Dedifferentiated amniotic fluid mesenchymal stem cell (primary cell): Measurements from ENCODE around the gene PACSIN2.
A peak's percentile ranks its signal among the peaks of the same experiment; 100 is the strongest.
"Not testable (repeated sequence)": the region's sequence is repeated elsewhere in the genome, so short reads cannot be mapped to it uniquely, and the experiment has no call there.

Experiments
- DNase-seq: peaks from one replicate; pipeline ENCODE4 v3.0.0-alpha.2; 2016; ENCODE audit errors: extremely low spot score

Gene PACSIN2

DNA sequence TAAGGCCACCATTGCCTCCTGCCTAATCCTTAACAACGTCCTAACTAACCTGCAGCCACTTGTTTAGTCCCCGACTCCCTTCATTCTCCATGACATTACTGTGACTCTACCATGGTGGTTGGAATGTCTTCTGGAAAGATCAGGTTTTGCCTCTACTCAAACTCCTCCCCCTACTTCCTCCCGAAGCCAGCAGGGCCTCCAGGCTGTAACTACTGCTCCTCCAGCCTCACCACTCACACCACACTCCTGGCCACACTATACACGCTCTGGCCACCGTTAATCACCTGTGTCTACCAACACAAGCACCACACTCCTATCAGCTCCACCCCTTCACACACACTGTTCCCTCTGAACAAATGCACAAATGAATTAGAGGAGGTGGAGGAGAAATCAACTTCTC is 69.2 kb downstream of the PACSIN2 start:
- no peak for DNase-seq

DNA sequence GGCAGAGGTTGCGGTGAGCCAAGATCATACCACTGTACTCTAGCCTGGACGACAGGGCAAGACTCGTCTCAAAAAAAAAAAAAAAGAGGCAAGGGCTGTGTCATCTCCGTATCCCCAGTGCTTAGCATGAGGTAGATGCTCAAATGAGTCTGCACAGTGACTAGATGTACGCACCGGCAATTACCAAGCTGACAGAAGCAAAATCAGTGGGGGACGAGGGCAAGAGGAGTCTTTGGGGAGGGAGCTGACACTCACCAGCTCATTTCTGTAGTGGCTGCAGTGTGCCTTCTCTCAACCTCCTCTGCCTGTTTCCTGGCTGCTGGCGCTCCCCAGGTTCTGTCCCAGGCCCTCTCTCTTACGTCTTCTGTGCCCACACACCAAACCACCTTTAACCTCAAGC is 69.9 kb downstream of the PACSIN2 start:
- DNase-seq: no peak

DNA sequence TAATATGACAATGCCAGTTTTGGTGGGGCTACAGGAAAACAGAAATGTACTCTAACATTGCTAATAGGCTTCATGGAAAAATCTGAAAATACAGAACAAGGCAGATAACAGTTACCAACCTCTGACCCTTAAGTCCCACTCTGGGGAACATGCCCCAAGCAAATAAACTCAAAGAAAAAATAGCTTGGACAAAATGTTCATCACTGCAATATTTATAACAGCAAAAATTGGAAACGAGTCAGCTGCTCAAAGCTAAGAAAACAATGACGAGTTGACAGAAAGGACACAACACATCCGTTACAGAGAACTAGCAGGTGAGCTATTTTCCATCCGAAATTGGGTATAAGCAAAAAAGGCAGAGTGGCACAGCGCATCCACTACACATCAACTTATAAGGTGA is 70.5 kb downstream of the PACSIN2 start:
- DNase-seq: no peak

DNA sequence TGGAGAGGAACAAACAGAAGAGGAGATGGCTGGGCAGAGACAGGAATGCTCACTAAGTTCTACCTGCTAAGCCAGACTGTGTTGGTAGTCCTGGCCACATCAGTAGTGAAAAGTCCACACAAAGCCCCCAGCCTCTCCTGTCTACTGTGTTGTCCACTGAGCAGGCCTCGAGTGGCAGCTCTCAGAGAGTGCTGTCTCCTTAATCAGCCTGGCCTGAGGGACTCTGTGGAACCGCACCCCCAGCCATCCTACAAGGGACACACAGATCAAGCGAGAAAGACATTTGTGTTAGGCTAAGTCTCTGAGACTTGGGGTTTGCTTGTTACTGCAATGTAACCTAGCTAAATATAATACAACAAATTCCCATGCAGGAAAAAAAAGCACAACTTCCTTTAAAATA is 71.0 kb downstream of the PACSIN2 start:
- DNase-seq: no peak

DNA sequence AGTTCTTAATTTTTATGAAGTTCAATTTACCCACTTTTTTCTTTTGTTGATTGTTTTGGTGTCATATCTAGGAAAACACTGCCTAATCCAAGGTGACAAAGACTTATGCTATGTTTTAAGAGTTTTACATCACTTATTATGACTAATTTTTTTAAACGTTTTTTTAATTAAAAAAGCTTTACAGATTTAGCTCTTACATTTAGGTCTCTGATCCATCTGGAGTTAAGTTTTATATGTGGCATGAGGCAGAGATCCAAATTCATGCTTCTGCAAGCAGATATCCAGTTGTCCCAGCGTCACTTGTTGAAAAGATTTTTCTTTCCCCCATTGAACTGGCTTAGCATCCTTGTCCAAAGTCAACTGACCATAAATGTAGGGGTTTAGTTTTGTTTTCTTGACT is 72.6 kb downstream of the PACSIN2 start:
- DNase-seq: no peak

DNA sequence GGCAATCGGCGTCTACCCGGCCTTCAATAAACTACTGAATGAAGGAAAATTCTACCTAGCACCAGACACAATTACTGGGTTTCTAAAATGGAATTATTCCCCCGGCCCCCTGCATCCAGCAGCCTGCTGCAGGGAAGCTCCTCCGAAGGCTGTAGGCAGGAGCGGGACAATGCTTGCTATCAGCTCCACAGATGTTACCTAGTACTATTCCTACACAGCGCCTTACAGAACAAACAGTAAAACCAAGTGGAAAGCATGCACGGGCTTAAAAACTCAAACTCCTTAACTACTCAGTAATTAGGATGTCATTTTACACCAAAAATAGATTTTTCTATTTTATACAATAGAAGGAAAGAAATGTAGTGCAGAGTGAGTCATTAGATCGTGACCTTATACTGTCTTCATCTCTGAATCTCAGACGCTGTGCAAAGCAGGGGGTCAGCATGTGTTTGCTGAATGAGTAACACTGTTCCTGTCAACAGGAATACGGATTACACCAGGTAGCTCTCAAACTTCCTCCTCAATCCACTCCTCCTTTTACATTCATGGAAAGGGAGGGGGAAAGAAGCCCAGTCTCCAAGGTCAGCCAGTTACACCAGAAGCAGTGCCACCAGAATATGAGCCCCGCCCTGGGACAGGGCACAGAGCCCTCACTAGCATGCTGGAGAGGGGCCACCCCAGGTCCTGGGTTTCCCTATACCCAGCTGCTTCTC is 74.9 kb downstream of the PACSIN2 start:
- DNase-seq: no peak

DNA sequence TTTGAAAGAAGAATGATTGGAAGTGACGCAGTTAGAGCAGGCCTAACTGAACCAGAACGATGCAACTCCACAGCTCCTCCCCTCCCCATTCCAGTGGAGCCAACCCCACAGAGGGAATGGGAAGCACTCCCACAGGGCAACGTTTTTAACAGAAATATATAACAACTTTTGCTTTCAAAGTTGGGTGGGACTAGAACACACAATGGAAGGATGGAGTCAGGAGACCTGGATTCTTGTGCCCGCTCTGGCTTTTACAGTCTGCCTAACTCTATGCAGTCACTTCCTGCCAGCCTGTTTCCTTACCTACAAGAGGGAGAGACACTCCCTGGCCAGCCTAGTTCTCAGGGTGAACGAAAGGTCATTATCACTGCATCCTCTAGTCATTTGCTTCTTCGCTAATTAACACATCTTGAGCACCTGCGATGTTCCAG is 75.5 kb downstream of the PACSIN2 start:
- no peak for DNase-seq

DNA sequence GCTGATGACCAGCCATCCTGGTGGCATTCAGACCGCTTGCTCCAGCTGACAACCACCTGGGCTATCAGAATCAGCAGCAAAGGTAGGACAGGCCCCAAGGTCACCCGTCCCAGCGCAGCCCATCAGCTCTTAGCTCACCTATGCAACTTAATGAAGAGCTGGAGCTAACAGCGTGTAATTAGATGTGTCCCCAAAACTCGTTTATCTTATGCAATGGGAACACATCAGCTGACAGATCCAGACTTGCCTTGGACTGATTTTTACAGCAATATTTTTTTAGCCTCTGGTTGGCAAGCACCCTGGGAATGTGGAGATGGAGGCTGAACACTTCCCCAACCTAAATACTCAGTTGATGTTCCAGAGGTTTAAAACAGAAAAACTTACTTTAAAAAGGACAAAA is 76.0 kb downstream of the PACSIN2 start:
- DNase-seq: no peak

DNA sequence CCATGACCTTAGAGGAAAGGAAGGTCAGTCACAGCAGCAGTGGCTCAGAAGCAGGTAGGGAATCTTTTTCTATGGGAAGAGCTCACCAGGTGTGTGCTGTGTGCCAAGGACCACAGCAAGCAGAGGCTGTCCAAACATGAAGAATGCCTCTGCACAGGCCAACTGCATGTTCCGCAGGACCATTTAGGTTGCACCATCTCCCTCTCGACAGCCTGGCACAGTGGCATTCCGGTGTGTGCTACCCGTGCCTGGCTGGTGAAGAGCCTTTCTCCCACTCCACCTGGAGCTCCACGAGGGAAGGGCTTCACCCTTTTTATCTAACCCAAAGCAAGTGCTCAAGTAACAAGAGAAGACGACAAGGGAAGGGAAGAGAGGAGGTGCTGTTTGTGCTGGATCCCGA is 76.5 kb downstream of the PACSIN2 start:
- no peak for DNase-seq

DNA sequence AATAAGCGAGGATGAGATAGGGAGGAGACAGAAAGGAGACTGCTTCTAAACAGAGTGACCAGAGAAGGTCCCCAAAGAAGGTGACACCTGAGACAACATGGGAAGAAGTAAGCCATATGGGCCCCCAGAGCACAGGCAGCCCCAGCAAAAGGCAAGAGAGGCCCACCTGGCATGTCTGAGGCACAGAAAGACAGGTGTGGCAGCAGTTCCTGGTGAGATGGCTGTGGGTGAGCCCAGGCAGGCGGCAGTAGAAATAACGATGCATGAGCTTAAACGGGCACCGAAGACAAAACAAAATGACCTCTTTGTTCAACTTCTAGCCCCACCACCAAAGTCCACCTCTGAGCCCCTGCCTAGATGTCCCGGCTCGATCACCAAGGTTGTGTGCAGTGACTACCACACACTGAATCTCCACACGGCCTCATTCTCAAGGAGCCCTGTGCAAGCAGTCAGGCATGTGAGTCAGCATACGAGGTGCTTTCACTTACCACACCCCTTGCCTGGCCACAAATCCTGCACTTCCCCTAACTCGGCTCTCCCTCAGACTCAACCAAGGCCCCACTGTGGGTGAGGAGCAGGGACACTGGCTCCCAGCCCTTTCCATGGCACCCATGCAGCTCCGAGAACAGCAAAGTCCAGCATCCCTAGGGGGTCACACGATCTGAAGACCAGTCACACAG is 77.6 kb downstream of the PACSIN2 start:
- peak; percentile 66 for DNase-seq

DNA sequence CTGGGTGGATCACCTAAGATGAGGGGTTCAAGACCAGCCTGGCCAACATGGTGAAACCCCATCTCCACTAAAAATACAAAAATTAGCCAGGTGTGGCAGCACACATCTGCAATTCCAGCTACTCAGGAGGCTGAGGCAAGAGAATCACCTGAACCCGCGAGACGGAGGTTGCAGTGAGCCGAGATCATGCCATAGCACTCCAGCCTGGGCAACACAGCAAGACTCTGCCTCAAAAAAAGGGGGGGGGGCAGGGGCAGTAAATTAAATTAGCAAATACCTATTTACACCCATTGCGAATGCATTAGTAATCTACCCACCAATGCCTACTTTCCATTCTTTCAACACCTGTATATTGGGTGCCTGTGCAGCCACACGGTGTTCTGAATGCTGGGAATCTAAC is 78.3 kb downstream of the PACSIN2 start:
- not testable (repeated sequence) for DNase-seq

DNA sequence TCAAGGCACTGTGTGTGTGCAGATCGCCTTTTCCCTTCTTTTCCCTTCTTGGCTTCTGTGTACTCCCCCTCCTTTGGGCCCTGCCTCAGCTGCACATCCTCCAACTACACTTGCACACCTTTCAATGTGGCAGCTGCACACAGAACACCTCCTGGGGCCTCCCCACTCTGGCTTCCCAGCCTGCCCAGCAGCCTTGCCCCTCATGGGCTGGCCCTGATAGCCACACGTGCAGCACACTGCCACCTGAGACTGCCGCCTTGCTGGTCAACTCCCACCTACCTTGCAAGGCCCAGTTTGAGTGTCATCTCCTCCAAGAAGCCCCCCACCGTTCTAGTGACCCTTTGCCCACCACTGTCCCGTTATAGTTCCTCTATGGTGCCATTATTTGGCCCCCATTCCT is 80.6 kb downstream of the PACSIN2 start:
- no peak for DNase-seq

DNA sequence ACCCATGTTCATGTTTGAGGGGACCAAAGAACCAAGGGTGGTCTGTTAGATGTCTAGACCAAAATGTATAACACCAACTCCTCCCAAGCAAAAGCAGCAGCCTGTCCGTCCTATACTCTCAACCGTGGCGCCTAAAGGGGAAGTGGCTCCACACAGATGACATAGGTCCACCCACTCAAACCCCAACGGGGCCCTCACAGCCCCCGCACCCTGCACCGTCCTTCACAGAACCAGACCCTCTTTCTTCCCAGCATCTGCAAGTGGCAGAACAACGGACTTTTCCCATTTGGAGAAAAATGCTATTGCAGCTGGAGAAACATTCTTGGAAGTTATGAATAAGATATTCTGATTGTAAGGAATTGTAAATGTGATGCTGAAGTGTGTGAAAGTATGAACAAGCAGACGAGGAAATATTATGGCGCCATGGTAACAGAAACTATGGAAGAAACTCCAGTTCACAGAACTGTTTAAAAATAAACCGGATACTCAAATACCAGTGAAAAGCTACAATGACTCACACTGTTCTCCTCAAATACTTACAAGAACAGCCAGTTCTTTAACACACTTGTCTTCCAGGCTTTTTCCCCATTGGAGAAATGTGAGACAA is 81.4 kb downstream of the PACSIN2 start:
- peak; percentile 97 for DNase-seq

DNA sequence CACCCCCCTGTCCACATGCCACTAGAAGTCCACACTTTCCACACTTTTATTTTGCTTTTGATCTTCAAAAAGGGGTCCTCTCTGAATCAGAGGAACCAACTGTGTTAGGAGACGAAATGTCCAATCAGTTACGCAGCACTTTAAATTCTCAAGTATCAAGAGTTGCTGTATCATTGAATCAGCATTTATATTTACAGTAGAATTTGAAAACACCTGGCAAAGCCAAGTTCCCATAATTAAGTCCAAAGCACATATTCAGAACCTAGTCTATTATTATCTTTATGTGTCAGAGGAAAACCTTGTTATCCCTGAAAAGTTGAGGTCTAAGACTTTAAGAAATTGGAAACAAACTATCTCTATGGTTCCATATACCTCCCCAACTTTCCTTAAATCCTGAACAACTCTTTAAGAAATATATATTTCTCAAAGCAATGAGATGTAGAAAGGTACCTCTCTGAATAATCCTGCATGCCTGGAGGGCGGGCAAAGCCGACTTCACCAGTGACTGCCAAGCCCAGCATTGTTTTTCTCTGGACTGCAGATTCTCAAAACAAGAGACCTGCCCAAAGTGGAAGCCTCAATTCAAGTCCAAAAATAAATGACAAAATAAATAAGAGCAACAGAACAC is 82.0 kb downstream of the PACSIN2 start:
- DNase-seq: no peak

DNA sequence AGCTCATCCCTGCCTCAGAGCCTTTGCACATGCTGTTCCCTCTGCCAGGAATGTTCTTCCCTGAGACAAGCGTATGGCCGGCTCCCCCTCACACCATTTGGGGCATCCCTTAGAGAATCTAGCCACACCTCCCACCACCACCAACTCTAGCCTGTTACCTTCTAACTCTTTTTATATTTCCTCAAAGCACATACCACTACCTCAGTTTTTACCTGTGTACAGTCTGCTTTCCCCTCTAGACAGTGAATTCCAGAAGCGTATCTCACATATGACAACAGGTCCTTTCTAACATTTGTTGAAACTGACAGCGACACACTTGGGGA is 82.8 kb downstream of the PACSIN2 start:
- no peak for DNase-seq

DNA sequence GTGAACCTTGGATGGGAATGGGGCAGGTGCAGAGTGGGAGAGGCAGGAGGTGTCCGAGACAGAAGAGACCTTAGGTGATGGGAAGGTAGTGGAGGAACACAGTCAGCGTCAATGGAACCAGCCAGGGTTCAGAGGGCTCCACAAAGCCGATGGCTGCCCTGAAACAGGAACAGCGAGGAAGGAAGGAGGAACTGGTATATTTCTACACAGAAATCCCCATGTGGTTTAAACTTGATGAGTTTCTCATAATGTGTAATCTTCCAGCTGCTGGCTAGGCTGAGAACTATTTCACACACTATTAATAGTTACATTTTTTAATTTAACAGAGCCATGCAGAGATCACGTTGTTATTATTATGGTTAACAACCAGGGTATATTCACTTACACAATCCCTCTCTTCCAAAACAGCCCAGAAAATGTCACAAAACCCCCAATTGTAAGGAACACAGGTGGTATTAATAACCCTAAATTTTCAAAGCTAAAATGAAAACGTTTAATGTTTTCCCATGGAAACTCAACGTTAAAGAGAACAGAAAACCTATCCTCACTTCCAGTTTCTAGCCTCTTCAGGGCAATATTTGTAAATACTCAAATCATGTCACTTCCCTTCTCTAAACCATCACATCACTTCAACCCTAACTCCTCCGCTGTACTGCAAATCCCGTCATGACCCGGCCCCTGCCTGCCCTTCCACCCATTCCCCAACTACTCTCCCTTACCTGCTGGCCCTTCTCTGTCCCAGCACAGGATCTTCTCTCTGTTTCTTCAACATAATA is 83.3 kb downstream of the PACSIN2 start:
- DNase-seq: no peak

DNA sequence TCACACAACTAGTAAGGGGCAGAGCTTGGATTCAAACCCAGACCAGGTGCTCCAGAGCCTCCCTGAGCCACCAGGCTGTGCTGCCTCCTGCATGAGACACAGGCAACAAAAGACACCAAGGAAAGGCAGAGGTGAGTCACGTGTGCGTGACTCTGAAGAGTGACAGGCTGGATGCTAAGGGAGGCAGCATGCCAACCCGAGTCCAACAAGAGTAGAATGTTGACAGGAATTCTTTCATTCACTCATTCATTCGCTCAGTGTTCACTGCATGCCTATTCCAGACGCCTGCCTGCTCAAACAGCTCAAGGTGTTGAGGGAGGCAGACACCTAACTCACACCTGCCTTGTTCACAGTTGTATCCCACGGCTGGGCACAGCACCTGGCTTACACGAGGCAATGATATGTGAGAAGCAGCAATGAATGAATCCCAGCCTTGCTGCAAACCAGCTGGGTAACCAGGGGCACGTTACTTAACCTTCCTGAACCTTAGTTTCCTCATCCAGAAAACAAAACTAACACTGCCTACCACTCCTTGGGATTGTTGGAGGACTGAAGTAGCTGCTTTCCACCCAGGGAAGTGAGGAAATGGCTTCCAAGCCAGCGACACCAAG is 84.0 kb downstream of the PACSIN2 start:
- DNase-seq: no peak

DNA sequence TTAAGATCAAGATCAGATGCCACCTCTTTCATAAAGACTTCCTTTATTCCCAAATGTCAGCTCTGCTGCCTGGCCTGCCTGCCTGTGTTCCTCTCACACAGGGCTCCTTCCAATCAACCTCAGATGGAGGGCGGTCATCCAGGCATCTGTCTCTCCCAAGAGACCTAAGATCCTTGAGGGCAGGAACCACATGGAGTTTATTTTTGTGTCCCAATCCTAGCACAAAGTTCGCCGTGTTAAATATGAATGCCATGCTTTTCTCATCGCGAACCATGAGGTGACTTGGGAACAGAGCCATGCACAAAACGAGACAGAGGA is 85.2 kb downstream of the PACSIN2 start:
- DNase-seq: no peak

DNA sequence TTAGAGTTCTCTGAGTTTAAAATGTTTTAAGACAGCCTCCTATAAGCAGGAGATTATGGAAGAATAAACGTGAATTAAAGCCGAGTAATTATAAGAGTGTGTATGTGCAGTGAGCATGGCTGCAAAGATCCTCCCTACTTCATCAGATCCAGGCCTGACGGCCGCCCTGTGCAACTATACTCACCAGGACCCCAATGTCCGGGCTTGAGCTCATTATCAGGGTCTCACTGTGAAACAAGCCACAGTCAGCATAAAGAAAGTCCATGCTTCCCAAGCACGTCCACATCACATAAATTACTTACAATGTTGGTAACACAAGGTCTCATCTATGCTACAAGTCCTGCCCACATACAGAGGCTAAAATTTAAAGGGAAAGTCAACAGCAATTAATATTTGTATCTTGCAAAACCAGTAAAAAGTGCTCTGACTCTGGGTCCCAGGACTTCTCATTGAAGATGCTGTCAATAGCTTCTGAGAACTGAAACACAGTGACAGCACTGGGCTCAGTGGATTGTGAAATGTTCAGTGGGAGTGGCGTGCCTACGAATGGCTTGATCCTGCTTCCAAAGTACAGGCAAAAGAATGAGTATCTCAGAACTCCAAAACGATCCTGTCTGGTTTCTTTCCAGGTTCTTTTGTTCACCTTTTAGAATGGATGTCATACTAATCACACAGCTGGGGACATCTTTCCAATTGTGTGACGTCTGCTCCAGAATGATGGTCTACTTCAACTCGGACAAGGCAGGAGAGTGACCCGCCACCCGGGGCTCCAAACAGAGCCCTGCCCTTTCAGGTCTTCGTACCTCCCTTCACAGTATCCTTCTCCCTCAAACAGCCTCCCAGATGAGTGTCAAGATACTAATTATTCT is 85.7 kb downstream of the PACSIN2 start:
- DNase-seq: no peak

DNA sequence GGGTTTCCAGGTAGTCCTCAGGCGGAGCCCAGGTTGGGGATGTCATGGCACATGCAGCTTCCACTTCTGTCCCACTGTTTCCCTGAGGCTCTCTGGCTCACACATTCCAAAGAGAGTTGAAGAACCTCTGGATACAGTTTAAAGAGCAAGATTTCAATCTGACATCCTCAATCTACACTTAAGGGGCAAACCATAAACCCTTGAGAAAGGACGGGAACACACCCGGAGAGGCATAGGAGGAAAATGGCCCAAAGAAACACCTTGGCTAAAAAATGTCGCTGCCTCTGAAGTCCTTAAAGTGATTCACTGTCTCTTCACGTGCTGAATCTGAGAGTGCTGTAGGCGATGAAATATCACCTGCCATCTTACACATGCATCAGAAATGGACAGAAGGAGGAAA is 87.0 kb downstream of the PACSIN2 start:
- DNase-seq: no peak

DNA sequence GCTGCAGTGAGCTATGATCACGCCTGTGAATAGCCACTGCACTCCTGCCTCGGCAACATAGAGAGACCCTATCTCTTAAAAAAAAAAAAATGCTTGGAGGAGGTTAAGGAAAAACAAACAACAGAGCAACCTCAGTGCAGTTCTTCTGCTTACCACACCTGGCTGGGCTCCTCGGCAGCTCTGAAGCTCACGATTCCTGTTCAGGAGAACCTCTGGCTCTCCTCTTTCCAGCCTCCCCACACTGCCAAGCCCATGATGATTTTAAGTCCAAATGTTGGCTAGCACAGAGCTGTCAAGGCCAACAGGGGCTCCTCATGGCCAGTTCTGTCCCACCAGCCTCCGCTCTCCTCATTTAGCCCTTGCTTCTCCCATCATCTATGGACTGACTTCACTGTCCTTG is 88.2 kb downstream of the PACSIN2 start:
- no peak for DNase-seq
